Measurements from ENCODE around the gene CDC14B.
"Not testable (repeated sequence)": the region's sequence is repeated elsewhere in the genome, so short reads cannot be mapped to it uniquely, and the experiment has no call there.

The CDC14B gene

DNA sequence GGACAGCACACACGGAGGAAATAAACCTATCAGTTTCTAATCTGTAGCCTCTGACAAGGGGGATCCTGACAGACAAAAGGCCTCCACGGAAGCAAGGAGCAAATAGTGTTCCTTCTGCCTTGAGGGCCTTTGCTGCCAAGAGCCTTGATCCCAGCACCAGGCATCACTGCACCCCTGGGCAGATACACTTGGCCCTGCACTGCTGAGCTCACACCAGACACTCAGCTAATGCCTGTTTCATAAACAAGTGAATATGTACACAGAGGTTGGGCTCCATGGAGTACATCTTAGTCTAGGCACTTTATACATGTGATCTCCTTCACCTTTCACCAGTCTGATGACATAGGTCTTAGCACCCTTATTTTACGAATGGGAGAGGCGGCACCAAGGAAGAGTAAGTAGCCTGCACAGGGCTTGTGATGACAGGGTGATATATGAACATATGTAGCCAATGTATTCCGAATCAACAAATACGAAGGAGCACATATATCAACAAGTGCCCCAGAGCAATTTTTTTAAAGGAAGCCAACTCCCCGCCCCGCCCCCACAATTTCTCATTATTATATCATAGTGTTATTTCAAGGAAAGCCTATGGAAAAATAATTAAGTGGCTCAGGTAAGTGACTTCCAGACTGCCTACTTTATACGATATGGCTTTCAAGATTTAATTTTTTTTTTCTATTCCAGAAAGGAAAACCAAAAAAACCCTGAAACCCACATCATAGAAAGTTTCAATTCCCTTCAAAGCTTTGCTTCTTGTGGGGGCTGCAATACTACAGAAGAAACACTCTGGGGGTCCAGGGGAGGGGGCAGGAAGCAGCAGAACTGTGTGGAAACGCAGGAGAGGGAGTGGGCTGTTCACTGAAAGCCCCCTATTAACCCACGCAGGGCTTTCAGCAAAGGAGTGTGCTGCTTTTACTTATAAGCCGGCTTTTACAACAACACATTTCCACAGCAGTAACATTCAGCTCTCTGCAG is 32.0 kb downstream of the CDC14B start:
- no peak for DNase-seq (ENCODE audit: low read depth)

- no peak for DNase-seq (ENCODE audit: low read depth)
Measured at GRCh38 chr9:96585426-96585825, 34.2 kb downstream of the CDC14B start.

DNA sequence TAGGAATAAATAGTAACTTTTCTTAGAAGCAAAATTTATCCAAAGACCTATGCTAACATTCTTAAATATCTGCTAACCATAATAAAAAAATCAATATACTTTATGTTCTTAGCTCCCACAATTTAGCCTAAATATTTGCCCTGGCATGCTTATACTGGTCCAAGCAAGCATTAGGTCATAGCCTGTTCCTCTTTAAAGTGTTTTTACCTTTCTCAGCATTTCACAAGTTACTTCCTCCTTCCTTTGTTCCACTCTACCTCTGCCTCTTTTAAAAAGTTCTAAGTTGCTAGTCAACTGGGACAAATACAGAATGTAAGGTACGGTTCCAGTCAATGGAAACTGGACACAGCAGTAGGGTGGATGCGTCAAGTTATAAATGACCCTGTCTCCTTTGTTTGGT is 37.4 kb downstream of the CDC14B start:
- DNase-seq (ENCODE audit: low read depth): not testable (repeated sequence)

DNA sequence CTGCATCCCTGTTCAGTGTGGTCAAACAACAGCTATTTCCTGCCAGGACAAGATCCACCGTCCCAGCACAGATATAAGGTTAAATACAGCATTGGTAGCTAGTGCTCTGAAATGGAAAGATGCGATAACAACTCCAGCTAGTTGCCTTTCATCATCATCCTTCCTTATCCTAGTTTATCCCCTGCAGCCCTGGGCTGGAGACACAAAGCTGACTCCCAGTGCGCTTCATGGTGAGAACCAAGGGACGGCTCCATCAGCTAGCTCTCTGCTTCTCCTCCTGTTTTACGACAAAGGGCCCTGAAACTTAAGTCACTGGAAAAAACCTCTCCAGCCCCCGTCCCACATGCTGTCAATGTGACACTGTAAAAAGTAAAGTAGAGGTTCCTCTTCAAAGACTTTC is 37.9 kb downstream of the CDC14B start:
- DNase-seq (ENCODE audit: low read depth): no peak

DNA sequence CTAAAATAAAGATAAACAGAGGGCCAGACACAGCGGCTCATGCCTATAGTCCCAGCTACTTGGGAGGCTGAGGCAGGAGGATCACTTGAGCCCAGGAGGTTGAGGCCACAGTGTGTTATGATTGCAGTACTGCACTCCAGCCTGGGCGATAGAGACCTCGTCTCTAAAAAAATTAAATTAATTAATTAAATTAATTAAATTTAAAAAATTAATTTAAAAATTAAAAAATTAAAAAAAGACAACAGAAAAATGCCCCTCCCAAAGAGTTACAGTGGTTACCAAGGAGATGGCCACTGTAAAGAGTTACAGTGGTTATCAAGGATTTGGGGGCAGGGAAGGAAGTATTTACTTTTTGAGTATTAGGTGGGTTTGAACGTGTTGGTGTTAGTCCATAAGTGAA is 38.3 kb downstream of the CDC14B start:
- DNase-seq (ENCODE audit: low read depth): no peak

DNA sequence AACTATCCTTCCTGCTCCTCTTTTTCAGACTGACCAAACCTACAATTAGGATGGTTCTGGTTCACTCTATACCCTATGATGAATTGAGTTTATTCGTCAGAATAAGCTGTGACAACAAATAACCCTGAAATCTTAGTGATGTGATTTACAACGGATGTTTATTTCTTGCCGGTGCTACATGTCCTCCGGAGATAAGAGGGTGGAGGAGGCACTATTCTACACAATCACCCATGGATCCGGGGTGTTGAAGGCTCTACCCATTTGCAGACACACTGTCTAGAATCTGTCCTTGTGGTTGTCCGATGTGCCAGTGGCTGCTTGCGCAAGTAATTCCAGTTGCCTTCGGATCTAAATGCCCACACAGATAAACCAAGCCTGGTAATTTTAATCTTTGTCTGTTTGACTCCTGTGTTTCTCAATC is 44.7 kb downstream of the CDC14B start:
- no peak for DNase-seq (ENCODE audit: low read depth)

DNA sequence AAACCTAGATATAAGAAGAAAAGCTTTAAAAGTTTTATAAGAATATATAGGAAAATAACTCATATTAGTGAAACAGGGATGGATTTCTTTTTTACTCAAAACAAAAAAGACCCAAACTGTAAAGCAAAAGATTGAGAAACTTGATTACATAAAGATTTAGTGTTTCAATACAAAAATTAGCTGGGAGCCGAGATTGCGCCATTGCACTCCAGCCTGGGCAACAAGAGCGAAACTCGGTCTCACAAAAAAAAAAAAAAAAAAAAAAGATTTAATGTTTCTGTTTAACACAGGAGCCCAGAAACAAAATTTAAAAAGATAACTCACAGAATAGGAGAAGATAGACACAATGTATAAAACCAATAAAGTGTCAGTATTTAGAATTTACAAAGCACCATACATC is 45.2 kb downstream of the CDC14B start:
- no peak for DNase-seq (ENCODE audit: low read depth)

DNA sequence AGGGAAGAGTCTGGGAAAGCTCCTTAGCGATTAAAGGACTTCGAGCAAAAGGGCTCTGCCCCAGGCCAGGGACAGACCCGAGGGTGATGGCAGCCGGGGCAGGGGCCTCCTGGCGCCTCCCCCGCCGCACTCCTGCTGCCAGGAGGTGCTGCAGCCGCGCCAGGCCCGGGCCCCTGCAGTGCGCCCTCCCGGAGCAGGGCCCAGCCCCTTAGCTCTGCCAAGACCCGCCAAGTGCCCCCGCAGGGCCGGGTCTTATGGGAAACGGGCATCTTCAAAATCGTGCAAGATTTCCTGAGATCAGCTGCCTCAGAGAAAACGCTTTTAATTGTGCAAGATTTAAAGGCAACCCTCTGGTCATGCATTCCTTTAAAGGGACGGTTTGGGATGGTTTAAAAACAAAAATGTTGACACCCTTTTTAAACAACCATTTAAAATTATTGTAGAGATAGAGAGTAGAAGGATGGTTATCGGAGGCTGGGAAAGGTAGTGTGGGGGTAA is 52.4 kb downstream of the CDC14B start:
- no peak for DNase-seq (ENCODE audit: low read depth)

DNA sequence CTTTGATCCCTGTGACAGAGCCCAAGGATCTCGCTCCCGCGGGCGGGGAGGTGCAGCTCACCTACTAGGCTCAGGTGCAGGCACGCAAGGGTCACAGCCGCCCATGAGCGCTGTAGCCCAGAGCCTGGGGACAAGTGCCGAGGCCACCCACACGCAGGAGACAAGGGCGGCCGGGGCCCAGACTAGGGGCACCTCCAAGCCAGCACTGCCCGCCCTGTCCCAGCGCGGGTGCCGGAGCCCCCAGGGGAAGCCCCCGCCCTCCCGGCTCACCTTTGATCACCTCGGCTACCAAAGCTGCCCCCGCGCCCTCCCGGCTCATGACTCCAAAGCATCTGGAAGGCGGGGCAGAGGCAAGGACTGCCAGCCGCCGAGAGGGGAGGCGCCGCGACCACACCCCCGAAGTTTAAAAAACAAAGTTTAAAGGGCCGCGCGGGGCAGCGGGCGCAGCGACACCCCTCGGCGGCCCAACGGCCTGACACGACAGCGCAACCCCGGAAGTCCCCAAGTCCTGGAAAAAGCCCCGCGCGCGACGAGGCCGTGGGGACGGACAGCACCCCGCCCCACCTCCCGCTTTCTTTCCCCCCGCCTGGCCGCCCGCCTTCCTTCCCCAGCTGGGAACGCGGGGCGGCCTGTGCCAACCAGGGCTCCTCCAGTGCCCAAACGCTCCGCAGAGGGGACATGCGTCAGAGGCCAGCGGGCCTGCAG is 53.0 kb downstream of the CDC14B start:
- no peak for DNase-seq (ENCODE audit: low read depth)

GRCh38 chr9:96565671-96566497 is 53.8 kb downstream of the CDC14B start:
- no peak for DNase-seq (ENCODE audit: low read depth)

GRCh38 chr9:96564217-96564616 is 55.4 kb downstream of the CDC14B start:
- no peak for DNase-seq (ENCODE audit: low read depth)

DNA sequence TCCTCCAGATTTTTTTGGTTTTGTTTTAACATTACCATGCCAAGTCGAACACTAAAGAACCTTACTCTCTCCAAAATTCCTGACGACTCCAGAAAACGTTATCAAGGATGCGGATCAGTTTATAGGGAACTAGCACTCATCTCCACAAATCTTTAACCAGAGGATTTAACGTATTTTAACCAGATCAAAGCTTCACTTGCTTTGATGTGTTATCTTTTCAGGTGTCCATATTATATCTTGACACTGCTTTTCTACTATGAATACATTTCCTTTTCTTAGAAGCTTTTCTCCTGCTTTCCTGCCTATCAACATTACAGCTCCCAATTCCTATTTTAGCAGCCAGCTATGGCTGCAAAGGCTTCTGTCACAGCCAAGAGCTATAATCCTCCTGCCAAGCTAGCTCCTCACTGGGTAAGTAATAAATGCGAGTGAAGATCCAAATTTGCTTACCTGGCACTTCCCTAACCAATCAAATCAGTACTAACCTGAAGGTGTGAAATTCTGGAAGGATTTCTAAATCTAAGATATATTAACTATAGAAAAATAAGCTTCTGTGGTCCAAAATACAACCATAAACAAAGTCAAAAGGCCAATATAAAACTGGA is 60.2 kb downstream of the CDC14B start:
- no peak for DNase-seq (ENCODE audit: low read depth)

- DNase-seq (ENCODE audit: low read depth): no peak
Measured at GRCh38 chr9:96557921-96558320, 61.7 kb downstream of the CDC14B start.

GRCh38 chr9:96556701-96557461 is 62.8 kb downstream of the CDC14B start:
- DNase-seq (ENCODE audit: low read depth): no peak

DNA sequence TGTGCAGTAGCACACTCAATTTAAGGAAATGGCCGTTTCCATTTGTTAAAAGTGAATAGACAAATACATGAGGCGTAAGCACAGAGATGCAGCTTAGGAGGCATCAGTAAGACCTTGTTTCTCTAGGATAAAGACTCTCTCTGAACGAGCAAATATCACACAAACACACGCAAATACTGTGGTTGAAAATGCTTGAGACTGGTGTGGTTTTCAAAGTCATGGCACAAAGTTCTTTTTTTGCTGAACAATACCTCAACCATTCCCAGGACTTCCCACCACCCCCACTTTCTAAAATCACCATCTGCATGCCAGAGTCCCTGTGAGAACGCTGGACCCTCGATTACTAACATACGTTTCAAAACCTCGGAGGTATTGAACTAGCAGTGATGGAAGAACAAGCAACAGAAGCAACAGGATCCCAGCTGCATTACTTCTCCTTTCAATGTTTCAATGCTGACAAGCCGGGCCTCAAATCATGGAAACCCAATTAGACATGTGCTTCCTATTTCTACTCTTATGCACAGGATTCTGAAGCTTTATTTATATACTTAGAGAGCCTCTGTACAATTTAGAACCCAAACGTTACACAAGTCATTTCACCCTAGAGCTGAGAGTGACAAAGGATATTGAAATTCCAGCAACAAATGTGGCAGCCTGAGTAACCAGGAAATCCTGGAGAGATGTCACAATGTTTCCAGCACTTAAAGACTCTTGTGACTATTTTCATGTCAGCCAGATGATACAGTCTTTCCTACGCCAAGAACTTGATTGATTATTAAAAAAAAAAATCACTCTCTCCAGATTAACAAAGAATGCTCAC is 63.9 kb downstream of the CDC14B start:
- no peak for DNase-seq (ENCODE audit: low read depth)

- no peak for DNase-seq (ENCODE audit: low read depth)
Measured at GRCh38 chr9:96554801-96555566, 64.7 kb downstream of the CDC14B start.

GRCh38 chr9:96554326-96554725 is 65.3 kb downstream of the CDC14B start:
- no peak for DNase-seq (ENCODE audit: low read depth)

- peak; percentile 69 for DNase-seq (ENCODE audit: low read depth)
Measured at GRCh38 chr9:96553070-96553469, 66.6 kb downstream of the CDC14B start.

- DNase-seq (ENCODE audit: low read depth): no peak
Measured at GRCh38 chr9:96551403-96551802, 68.2 kb downstream of the CDC14B start.

Measured in fibroblast of the conjunctiva (primary cell).